ENCODE data around the gene DYRK2.

DYRK2 gene

GRCh38 chr12:67648521-67649260 lies at the start of gene DYRK2:
DYRK2 (plus strand) TSS chr12:67648745; CDS start chr12:67649134, 389 bp downstream.
- DNase-seq, result peak; percentile 89

DNA sequence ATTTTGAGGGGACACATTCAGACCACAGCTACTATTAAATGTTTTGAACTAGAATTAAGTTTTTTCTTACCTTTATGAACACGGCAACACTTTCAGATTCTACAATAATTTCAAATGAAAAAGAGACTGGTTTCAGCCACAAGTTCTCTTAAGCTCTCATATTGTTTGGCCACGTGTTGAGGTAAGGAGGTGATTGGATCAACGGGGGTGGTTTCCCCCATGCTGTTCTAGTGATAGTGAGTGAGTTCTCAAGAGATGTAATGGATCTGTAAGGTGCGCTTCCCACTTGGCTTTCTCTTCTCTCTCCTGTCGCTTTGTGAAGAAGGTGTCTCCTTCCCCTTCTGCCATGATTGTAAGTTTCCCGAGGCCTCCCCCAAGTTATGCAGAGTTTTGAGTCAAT lies 48.9 kb upstream of the DYRK2 start:
- no peak for DNase-seq

DNA sequence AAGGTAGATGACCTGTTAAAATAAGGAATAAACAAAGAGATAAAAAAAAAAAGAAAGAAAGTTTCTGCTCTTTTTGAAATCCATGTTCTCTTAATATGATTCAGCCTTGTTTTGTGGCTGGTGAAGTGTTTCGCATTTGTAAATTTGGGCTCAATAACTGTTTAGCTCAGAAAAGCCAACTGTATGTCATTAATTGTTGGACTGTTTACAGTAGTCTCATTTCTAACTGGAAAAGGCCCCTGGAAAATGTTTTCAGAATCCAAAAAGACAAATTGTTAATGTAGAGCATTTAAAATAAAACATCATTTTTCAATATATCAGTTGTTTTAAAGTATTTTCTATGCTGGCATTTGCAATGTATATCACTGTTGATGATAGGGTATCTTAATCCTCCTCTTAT lies 47.4 kb upstream of the DYRK2 start:
- DNase-seq, result no peak

DNA sequence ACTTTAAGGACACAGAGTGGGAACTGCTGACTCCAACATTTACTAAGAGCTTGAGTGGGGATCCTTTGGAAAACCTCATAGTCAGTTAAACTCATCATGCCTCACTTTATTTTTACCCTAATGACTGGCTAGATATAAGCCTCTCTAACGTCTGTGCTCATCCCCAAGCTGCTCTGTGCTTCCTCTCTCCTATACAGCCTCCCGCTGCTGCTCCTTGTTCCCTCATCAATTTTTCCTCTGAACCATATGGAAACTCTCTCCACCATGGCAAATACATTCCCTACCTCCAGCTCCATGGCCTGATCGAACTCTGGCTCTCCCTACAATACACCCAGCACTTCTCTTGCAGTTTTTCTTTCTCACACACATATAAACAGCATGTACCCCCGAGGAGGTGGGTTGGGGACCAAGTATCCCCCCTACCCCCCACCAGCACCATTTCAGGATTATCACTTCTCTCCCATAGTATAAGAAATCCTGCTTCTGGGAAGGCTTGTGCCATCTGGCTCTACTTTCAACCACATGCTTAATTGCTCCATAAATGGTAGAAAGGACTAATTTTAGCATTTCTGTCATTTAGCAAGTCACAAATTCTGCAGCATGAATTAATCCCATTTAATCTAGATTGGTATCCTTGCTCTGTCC lies 39.2 kb upstream of the DYRK2 start:
- DNase-seq, result peak; percentile 33

- DNase-seq, result no peak
These were observed 35.5 kb upstream of the DYRK2 start for GRCh38 chr12:67613040-67613439.

DNA sequence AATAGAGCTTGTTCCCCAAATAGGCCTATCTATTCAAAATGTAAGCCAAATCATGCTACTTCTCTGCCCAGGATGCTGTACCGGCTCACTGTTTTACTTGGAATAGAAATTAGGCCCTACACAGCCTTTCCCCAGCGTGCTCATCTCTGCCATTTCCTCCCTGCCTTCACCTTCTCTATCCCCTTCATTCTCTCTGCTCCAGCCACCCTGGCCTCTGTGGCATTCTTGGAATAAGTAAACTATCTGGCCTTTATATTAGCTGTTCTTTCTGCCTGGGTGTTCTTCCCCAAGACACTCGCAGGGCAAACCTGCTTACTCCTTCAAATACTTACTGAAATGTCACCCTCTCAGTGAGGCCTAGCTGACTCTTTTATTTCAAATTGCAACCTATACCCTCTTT lies 30.9 kb upstream of the DYRK2 start:
- no peak for DNase-seq

DNA sequence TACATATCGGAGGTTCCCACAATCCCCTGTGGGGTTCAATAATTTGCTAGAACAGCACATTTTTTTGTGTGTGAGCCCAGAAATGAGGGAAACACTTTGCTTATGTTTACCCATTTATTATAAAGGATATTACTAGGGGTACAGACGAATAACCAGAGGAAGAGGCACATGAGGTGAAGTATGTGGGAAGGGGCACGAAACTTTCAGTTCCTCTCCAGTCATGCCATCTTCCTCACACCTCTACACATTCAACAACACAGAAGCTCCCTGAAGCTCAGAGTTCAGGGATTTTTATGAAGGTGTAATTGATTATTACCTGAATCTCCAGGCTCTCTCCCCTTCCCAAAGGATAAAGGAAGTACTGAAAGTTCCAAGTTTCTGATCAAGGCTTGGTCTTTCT lies 30.2 kb upstream of the DYRK2 start:
- no peak for DNase-seq

DNA sequence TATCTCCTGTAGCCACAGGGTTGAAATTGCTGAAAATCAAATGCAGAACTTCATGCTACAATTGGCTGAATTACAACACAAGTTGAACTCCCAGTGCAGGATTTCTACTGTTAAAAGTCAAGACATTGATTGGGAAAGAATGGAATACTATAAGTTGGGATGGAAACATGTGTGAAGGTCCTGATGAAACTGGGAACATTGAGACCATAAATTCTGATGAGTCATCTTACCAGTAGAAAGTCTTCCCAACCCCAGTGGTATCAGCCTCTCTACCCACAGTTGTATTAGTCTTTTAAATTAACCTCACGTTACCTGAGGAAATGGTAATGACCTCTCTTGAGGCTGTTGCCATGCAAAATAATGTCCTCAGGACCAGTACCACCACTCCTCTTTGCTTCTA lies 27.4 kb upstream of the DYRK2 start:
- no peak for DNase-seq

DNA sequence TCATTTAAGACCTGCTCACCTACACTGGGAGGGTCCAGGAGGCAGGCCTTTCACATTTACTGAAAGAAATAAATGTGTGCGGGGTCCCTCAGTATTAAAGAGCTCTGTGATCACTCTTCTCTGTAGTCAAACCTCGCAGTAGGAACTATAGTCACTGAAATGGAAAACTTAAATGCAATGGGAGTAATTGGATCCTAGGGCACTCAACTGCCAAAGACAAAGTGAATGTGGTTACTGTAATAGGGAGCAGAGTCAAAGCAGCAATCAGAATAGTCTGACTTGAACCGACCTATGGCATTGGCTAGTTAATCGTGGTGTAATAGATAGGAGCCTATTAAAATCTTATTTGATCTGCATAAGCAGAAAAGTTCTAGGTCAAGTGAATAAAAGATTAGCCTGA lies 26.6 kb upstream of the DYRK2 start:
- no peak for DNase-seq

GRCh38 chr12:67623259-67623658 lies 25.3 kb upstream of the DYRK2 start:
- no peak for DNase-seq

- no peak for DNase-seq
These were observed 24.2 kb upstream of the DYRK2 start for GRCh38 chr12:67624355-67624754.

- DNase-seq, result no peak
These were observed 23.5 kb upstream of the DYRK2 start for GRCh38 chr12:67625004-67625403.

- DNase-seq, result no peak
These were observed 22.4 kb upstream of the DYRK2 start for GRCh38 chr12:67626156-67626555.

DNA sequence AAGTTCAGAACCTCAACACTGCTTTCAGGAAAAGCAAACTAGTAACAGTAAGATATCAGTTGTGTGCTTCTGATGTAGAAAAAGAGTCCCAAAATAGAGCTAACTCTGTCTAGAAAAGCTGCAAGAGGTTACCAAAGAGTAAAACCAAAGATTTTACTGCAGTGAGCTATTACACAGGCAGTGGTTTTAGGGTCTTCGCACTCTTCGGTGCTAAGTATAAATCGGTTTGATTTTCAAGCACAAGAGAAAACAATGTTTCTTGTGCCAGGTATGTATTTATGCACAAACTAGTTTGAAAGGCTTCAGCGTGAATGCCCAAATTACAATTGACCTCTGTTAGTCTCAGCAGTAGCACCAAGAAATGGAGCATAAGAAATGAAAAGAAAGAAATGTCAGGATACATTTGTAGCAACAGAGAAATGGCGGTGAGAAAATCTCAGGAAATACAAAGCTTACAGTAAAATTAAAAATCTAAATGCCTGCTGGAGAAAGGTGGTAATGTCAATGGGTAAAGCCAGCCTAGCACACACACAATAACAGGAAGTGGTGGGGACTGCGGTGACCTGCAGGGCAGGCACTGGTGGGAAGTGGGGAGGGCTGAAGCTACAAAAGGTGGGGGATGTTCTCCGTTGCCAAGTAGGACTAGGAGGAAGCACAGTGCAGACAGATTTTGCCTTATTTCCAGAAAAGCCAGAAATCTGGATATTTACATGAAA lies 18.0 kb upstream of the DYRK2 start:
- no peak for DNase-seq

GRCh38 chr12:67632005-67632404 lies 16.5 kb upstream of the DYRK2 start:
- DNase-seq, result no peak

DNA sequence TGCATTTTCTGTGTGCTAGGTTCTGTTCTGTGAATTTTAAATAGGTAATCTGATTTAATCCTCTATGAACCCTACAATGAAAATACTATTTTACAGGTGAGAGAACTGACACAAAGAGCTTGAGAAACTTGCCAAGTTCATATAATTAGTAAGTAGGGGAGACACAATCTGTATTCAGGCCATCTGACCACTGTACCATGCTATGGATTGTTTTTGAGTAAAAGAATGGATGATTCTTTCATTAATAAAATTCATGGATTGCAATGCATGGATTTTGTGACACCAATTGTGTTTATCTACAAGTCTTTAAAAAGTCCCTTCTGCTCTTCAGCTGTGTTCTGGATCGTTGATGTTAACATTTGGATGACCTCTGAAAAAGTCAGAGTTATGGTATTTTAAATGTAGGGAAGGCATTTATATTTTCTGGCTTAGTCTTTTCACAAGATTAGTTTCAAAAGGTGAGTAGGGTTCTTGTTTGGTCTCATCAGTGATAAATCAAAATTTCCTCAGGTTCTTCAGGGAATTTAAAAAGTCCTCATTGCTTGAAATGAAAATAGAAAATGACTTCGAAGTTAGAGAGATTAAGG lies 15.4 kb upstream of the DYRK2 start:
- DNase-seq, result no peak

- DNase-seq, result no peak
These were observed 14.8 kb upstream of the DYRK2 start for GRCh38 chr12:67633708-67634107.

DNA sequence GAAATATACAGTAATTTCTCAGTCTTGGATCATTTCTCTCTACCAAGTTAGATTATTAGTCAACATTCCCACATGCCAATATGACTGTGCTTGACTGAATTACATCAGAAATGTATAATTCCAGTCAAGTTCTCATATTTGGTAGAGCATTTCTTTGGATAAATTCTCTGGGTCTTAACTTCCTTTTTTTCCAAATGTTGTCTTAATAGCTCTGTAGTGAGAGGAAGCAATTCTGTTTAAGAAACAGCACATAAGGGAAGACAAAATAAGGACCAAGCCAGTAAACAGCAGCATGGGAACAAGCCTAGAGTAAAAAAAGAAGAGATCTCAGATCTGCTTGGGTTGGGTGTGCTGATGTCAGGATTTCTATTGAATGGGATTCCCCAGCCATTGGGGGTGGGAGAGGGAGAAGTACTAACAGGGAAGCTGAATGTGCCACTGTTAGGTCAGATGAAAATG lies 14.2 kb upstream of the DYRK2 start:
- DNase-seq, result no peak

- DNase-seq, result no peak
These were observed 10.8 kb upstream of the DYRK2 start for GRCh38 chr12:67637718-67638117.

- no peak for DNase-seq
These were observed 9.9 kb upstream of the DYRK2 start for GRCh38 chr12:67638694-67639093.

DNA sequence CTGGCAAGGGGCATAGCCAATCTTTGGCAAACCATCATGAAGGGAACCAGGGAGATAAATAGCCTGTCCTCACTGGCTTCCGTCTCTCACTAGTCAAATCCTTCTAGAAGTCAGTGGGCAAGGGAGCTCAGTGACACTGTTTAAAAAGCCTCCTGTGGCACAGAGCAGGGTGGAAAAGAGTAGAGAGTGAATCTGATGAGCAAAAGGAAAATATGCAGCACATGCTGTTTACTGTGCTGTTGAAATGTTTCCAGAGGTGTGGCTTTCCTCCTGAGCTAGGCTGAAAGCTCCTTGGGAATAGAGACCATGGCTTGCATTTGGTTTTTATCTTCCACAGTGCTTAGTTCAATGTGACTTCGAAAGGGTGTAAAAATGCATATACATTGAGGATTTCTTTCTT lies 7.7 kb upstream of the DYRK2 start:
- DNase-seq, result no peak

DNA sequence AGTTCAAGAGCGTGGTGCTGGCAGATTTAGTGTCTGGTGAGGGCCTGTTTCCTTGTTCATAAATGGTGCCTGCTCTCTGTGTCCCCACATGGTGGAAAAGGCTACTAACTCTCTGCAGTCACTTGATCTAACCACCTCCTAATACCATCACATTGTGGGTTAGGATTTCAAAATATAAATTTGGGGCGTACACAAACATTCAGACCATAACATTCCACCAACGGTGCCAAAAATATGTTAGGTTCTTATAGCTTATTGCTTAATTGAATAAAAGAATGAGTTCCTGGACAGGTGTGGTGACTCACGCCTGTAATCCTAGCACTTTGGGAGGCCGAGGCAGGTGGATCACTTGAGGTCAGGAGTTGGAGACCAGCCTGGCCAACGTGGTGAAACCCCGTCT lies 3.4 kb upstream of the DYRK2 start:
- no peak for DNase-seq

- DNase-seq, result no peak
These were observed 2.9 kb upstream of the DYRK2 start for GRCh38 chr12:67645601-67646000.

DNA sequence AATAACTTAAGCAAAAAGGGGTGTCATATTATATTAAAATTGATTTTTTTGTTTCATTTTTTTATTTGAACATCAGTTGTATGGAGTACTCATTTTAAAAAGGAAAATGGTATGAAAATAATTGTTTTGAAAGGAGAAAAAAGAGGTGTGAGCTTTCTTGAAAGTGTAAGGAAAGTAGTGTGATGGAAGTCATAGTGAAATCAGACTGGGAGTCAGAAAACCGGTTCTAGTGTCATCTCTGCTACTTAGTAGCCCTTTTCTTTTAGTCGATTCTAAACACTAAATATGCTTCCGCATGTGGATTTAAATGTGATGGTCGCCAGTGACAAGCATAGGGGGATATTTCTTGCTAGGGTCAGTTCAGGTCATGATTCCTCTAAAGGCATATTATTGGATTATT lies 1.8 kb upstream of the DYRK2 start:
- peak; percentile 64 for DNase-seq

Data from NCI-H82 (cell line).